ENCODE data around the gene PGBD5. TPM values are rescaled to one million over a fixed set of nuclear protein-coding genes. Genes with fewer than 3 reads are reported as not detected.

Gene PGBD5
- total and polyA plus RNA-seq, 2 of the 13 experiments (the other 11 are each of a cell fraction or from before 2014, with no cell fraction given), result 0.04 to 0.13 TPM

DNA sequence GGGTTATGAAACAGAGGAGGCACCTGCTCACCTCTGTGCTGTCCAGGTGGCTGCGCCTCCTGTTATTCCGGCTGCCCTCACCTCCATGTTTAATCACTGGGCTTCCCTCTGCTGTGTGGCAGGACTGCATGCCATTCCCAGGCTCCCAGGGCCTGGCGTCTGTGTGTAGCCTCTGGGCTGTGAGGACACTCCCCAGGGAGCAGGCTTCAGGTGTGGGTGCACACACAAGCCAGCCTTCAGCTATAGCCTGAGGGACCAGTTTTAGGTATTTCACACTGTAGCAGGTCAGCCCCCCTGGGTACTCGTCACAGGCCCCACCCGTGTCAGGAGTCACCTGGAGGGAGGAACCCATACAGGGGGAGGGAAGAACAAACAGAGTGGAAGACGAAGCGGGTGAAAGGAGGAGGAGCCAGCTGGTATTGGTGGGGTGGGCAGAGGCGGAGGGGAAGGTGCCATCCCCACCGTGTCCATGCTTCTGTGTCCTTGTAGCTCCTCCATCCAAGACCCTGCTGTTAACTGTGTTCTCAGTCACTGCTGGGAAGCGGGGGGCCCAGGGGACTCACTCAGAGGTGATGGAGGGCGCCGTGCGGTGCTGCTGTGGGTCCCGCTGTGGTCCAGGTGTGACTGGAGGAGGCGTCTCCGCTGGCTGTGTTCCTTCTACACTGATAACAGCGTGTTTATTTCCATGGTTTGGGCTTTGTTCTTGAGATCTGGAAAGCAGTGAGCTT, 158.6 kb downstream of the PGBD5 start:
- FAIRE-seq (no peak), DNase-seq (ENCODE audit: low spot score) (no peak)

More for the DNA sequence above, 158.6 kb downstream of the PGBD5 start:
- Histone ChIP-seq H3K9ac (ENCODE audit: insufficient read depth, low read depth, low read length) (no peak overlapping the region), H3K9me3 (ENCODE audit: low read length) (no peaks in the 10 kb centered on the region), H3K4me2 (ENCODE audit: low read depth, low read length) (no peak overlapping the region), H3K4me3 (replicated peaks in 1 of 3; ENCODE audit: insufficient read depth in 1 of 3, low read depth in 2 of 3, low read length in 3 of 3) (no peak overlapping the region), H3K27ac (ENCODE audit: extremely low read length, insufficient read depth, low read length) (no peak overlapping the region), H3K4me1 (ENCODE audit: insufficient read depth, low read length) (no peaks in the 10 kb centered on the region), H3K36me3 (replicated peaks in 1 of 2; ENCODE audit: control insufficient read depth in 1 of 2, insufficient read depth in 2 of 2, low read length in 2 of 2) (peaks cover 19 to 32% of the 10 kb centered on the region in 2 experiments), H3K27me3 (ENCODE audit: control insufficient read depth in 1 of 2, insufficient read depth in 2 of 2, low read length in 2 of 2) (no peaks in the 10 kb centered on the region; a peak in 1 of 5 replicates), H4K20me1 (ENCODE audit: insufficient read depth, low read length) (peaks cover 2% of the 10 kb centered on the region; the same call in 1 of the 2 replicates), H2AFZ (ENCODE audit: low read length) (no peak overlapping the region), H3K79me2 (ENCODE audit: insufficient read depth, low read length) (no peaks in the 10 kb centered on the region)
- in situ Hi-C loops (cut with HindIII; ENCODE audit: extremely low pct_ligation_motif_present, low pct_unique_long_range_greater_than_20kb), result no loop called here
- ATAC-seq, result no peak
- TF ChIP-seq ATAD3A (CRISPR knock-in tag; IDR thresholded peaks at IDR 0.05) (no peak), PHF5A (CRISPR knock-in tag; IDR thresholded peaks at IDR 0.05; ENCODE audit: low read depth, unreplicated experiment) (no peak), ATF7 (IDR thresholded peaks at IDR 0.05) (no peak), ATF7 (CRISPR knock-in tag; IDR thresholded peaks at IDR 0.05) (no peak), ZNF616 (CRISPR knock-in tag; IDR thresholded peaks at IDR 0.05; ENCODE audit: low read depth) (no peak), KLF12 (CRISPR knock-in tag; IDR thresholded peaks at IDR 0.05; ENCODE audit: borderline replicate concordance) (no peak), SRSF1 (optimal IDR thresholded peaks at IDR 0.05; ENCODE audit: low read depth, low read length) (no peak), AHR (CRISPR knock-in tag; IDR thresholded peaks at IDR 0.05) (no peak), KDM3A (CRISPR knock-in tag; IDR thresholded peaks at IDR 0.05; ENCODE audit: low read depth) (no peak), ZNF207 (IDR thresholded peaks at IDR 0.05; ENCODE audit: borderline replicate concordance) (no peak), YY1 (IDR thresholded peaks at IDR 0.05; ENCODE audit: insufficient read depth, insufficient replicate concordance, low read depth, low read length) (no peak), ZNF354B (CRISPR knock-in tag; IDR thresholded peaks at IDR 0.05) (no peak), NR2F1 (CRISPR knock-in tag; IDR thresholded peaks at IDR 0.05) (no peak)
- TF ChIP-seq, protein P1, sequence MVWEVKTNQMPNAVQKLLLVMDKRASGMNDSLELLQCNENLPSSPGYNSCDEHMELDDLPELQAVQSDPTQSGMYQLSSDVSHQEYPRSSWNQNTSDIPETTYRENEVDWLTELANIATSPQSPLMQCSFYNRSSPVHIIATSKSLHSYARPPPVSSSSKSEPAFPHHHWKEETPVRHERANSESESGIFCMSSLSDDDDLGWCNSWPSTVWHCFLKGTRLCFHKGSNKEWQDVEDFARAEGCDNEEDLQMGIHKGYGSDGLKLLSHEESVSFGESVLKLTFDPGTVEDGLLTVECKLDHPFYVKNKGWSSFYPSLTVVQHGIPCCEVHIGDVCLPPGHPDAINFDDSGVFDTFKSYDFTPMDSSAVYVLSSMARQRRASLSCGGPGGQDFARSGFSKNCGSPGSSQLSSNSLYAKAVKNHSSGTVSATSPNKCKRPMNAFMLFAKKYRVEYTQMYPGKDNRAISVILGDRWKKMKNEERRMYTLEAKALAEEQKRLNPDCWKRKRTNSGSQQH (CRISPR knock-in tag; IDR thresholded peaks at IDR 0.05; ENCODE audit: low read depth), result no peak
- WGBS (ENCODE audit: low lambda C conversion rate), result 95% methylated on average over 15 of the region's 17 CpGs
- POLR2A ChIA-PET, result no interaction called here
- no TSS peak for BruUV-seq (replicated peaks)
- intact Hi-C loops (cut with micrococcal nuclease; ENCODE audit: unreplicated experiment), result no loop called here
- CTCF ChIA-PET (ENCODE audit: low intra/inter-chr PET ratio, low total read pairs), result no interaction called here
